GM13976 (cell line): ENCODE data around the gene TMC3.

Experiments
- DNase-seq: peaks from one replicate; pipeline ENCODE4 v3.0.0; 2012; ENCODE audit warnings: low spot score
- in situ Hi-C: fragments of 300-500 bp; cut with MboI; formaldehyde crosslinking; loops from one replicate; pipeline ENCODE4 v1.12.0; 2022; ENCODE audit warnings: low sequenced_read_pairs, mixed read lengths, inconsistent platforms; ENCODE audit not compliant: unreplicated experiment
- TF ChIP-seq, protein P1 (sequence below): IDR thresholded peaks from 2 replicates; pipeline ENCODE4 v1.5.1; 2012; ENCODE audit warnings: borderline replicate concordance, mild to moderate bottlenecking; ENCODE audit not compliant: insufficient read depth; ENCODE audit errors: extremely low read depth, missing control alignments, control extremely low read depth

The TMC3 gene

DNA sequence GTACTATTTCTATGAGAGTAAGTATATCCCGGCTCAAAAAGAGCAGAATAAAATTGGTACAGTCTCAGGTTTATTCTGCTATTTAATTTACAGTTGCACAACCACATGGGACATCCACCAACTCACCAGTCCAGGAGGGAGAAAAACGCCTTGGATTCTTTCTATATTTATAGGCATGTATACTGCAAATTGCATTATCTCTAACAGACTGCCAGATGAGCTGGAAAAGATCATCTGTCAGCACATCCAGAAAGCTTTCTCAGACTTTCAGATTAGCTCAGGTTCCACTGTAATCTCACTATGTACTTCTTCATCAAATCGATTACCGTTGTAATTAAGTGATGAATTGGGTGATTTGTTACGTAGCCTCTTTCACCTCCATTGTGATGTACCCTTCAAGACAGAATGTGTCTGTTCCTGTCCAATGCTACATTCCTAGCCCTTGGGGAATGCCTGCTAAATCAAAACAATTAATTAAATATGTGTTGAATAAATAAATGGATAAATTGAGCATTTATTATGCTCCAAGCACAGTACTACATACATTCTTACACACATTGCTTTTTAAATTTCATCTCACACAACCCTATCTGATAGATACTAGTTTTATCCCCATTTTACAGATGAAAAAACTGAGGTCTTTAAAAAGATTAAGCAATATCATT, 38.1 kb upstream of the TMC3 start:
- in situ Hi-C loops = no loop called here

DNA sequence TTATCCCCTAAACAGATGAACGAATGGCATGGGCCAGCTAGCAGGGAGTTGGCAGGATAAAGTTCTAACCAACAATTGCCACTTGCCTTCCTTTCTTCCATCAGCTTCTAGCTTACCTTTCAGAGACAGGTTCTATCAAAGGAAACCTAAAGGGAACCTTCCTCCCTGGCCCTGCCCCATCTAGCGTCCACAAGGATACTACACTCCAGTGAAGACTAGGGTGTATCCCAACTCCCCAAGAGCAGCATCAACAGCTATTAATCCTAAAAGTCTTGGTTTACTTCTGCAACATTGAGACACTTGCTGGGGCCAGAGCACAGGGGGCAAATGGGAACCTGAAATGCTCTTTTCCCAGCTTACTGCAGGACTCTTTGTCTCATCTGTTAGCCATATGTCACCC, 37.0 kb upstream of the TMC3 start:
- TF ChIP-seq, protein P1, sequence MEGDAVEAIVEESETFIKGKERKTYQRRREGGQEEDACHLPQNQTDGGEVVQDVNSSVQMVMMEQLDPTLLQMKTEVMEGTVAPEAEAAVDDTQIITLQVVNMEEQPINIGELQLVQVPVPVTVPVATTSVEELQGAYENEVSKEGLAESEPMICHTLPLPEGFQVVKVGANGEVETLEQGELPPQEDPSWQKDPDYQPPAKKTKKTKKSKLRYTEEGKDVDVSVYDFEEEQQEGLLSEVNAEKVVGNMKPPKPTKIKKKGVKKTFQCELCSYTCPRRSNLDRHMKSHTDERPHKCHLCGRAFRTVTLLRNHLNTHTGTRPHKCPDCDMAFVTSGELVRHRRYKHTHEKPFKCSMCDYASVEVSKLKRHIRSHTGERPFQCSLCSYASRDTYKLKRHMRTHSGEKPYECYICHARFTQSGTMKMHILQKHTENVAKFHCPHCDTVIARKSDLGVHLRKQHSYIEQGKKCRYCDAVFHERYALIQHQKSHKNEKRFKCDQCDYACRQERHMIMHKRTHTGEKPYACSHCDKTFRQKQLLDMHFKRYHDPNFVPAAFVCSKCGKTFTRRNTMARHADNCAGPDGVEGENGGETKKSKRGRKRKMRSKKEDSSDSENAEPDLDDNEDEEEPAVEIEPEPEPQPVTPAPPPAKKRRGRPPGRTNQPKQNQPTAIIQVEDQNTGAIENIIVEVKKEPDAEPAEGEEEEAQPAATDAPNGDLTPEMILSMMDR = no peak
- in situ Hi-C loops = no loop called here
- no peak for DNase-seq

More for the DNA sequence above, 38.1 kb upstream of the TMC3 start:
- DNase-seq = no peak
- TF ChIP-seq, protein P1 = no peak

- TF ChIP-seq, protein P1 = peak; percentile 1
- DNase-seq = peak; percentile 36
- in situ Hi-C loops = no loop called here
Measured at GRCh38 chr15:81410318-81410753, 36.3 kb upstream of the TMC3 start.

DNA sequence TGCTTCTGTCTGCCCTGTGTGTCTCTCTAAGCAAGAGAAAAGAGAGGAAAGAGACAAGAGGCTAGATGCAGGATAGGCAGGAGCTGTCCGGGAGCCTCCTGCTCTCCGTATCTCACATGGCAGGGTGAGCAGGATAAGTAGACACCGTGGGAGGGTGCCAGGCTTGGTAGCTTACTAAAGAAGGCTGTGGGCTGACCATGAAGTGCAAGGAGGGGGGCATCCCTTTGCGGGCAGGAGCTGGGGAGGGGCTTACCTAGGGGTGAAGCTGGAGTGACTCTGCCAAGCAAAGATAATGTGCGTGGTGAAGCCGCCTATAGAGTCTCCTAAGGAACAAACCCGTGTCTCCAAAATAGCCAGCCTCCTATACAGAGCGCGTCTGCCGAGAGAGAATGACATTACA, 33.7 kb upstream of the TMC3 start:
- TF ChIP-seq, protein P1 = no peak
- in situ Hi-C loops = no loop called here
- DNase-seq = no peak

- in situ Hi-C loops = no loop called here
- TF ChIP-seq, protein P1 = no peak
- DNase-seq = no peak
Measured at GRCh38 chr15:81407176-81407575, 33.2 kb upstream of the TMC3 start.

GRCh38 chr15:81400640-81401236, 26.7 kb upstream of the TMC3 start:
- peak; percentile 44 for DNase-seq
- TF ChIP-seq, protein P1 = peak; percentile 44
- in situ Hi-C loops = loop anchor here (5.0 kb wide), 1 partner anchor 128 kb away; no protein-coding TSS in a partner anchor
